ENCODE results near the gene TUBA4A. TPM values are rescaled to one million over a fixed set of nuclear protein-coding genes. Genes with fewer than 3 reads are reported as not detected.

The TUBA4A gene
- total RNA-seq, 1 experiment from 2014 or later, result 40.8 TPM

GRCh38 chr2:219250049-219250781 is 3.5 kb downstream of the TUBA4A start:
- no peaks in the 10 kb centered on the region for H3K9me3 Mint-ChIP-seq
- CTCF ChIA-PET, result interaction anchor here (1.0 to 3.0 kb wide), 6 partner anchors 28 to 220 kb away, joined by 3 to 25 read pairs (median 4); partner anchors contain the start of gene DNAJB2
- no peak overlapping the region for H3K27ac Mint-ChIP-seq
- peaks cover 19% of the 10 kb centered on the region; the same call in 1 of the 2 replicates for H3K36me3 Mint-ChIP-seq
- no peak for ATAC-seq
- H3K4me1 Mint-ChIP-seq, result peaks cover 33% of the 10 kb centered on the region
- no peak for TF ChIP-seq ZBTB43 (CRISPR knock-in tag; IDR thresholded peaks at IDR 0.05)
- no peak for TF ChIP-seq TEAD1 (CRISPR knock-in tag; IDR thresholded peaks at IDR 0.05)
- no peak for TF ChIP-seq CBFB (CRISPR knock-in tag; IDR thresholded peaks at IDR 0.05; ENCODE audit: low read depth)
- no peak for TF ChIP-seq HMGXB4 (CRISPR knock-in tag; IDR thresholded peaks at IDR 0.05)
- no peak for TF ChIP-seq ATF2 (CRISPR knock-in tag; IDR thresholded peaks at IDR 0.05; ENCODE audit: borderline replicate concordance, low read depth)
- no peak for TF ChIP-seq ZNF512 (CRISPR knock-in tag; IDR thresholded peaks at IDR 0.05; ENCODE audit: borderline replicate concordance)
- no peak for TF ChIP-seq CREM (CRISPR knock-in tag; IDR thresholded peaks at IDR 0.05)
- TF ChIP-seq E2F1 (CRISPR knock-in tag; IDR thresholded peaks at IDR 0.05), result no peak
- no peak overlapping the region for H3K4me3 Mint-ChIP-seq
- POLR2A ChIA-PET, result interaction anchor here (1.1 to 2.3 kb wide), 3 partner anchors 24 to 31 kb away, joined by 3 to 11 read pairs (median 3); partner anchors contain the start of gene ABCB6
- H3K27me3 Mint-ChIP-seq (ENCODE audit: low read depth), result peaks cover 39% of the 10 kb centered on the region
- DNase-seq (ENCODE audit: low spot score), result no peak

GRCh38 chr2:219249203-219249980 is 4.3 kb downstream of the TUBA4A start:
- no peak overlapping the region for H3K4me3 Mint-ChIP-seq
- CTCF ChIA-PET, result interaction anchor here (0.6 to 3.0 kb wide), 11 partner anchors 13 to 246 kb away, joined by 3 to 25 read pairs (median 3); partner anchors contain the start of genes ANKZF1, ATG9A and DNAJB2

GRCh38 chr2:219248845-219249202 is 4.9 kb downstream of the TUBA4A start:
- TF ChIP-seq ESRRA (CRISPR knock-in tag; IDR thresholded peaks at IDR 0.05; ENCODE audit: borderline replicate concordance) (no peak), ZNF232 (CRISPR knock-in tag; IDR thresholded peaks at IDR 0.05) (no peak)
- no peak for ATAC-seq
- Mint-ChIP-seq H3K27me3 (ENCODE audit: low read depth) (peaks cover 25% of the 10 kb centered on the region), H3K9me3 (no peaks in the 10 kb centered on the region), H3K4me1 (peaks cover 31% of the 10 kb centered on the region), H3K4me3 (no peak overlapping the region), H3K36me3 (peaks cover 19% of the 10 kb centered on the region; the same call in 1 of the 2 replicates), H3K27ac (peak overlapping the region; percentile 62; the same call in 1 of the 2 replicates)
- DNase-seq (ENCODE audit: low spot score), result no peak
- CTCF ChIA-PET, result interaction anchor here (0.6 to 3.0 kb wide), 10 partner anchors 13 to 247 kb away, joined by 3 to 25 read pairs (median 4); partner anchors contain the start of genes ANKZF1, ATG9A and DNAJB2
- POLR2A ChIA-PET, result interaction anchor here (1.2 to 2.3 kb wide), 2 partner anchors 30 to 295 kb away, joined by 7 to 11 read pairs; partner anchors contain the start of gene ABCB6

More at GRCh38 chr2:219249203-219249980, 4.3 kb downstream of the TUBA4A start:
- TF ChIP-seq GABPB1 (CRISPR knock-in tag; IDR thresholded peaks at IDR 0.05), result peak; percentile 43; the same call in 1 of the 2 replicates
- no peak for TF ChIP-seq HMGA2 (CRISPR knock-in tag; IDR thresholded peaks at IDR 0.05)
- peaks cover 31% of the 10 kb centered on the region for H3K4me1 Mint-ChIP-seq
- H3K27me3 Mint-ChIP-seq (ENCODE audit: low read depth), result peaks cover 31% of the 10 kb centered on the region
- POLR2A ChIA-PET, result interaction anchor here (1.1 to 2.3 kb wide), 4 partner anchors 25 to 296 kb away, joined by 3 to 11 read pairs (median 5); partner anchors contain the start of gene ABCB6
- H3K9me3 Mint-ChIP-seq, result no peaks in the 10 kb centered on the region
- peak overlapping the region; percentile 76; the same call in 1 of the 2 replicates for H3K27ac Mint-ChIP-seq
- ATAC-seq, result no peak
- H3K36me3 Mint-ChIP-seq, result peaks cover 19% of the 10 kb centered on the region; the same call in 1 of the 2 replicates
- DNase-seq (ENCODE audit: low spot score), result no peak

All from WTC11 (cell line).